GM12891 (cell line): ENCODE results near the gene PINLYP. TPM values are rescaled to one million over a fixed set of nuclear protein-coding genes. Genes with fewer than 3 reads are reported as not detected.

ENCODE experiments used
- DNase-seq: peaks from one replicate; pipeline ENCODE4 v3.0.0; 2011; ENCODE audit warnings: low spot score; ENCODE audit not compliant: insufficient read length
- FAIRE-seq: peaks from 2 replicates; lab custom pipeline; 2011; peaks lifted over from hg19 to GRCh38; lab: Jason Lieb, UNC
- PAX5 ChIP-seq: IDR thresholded peaks from 2 replicates; pipeline ENCODE4 v1.6.1; 2011; ENCODE audit warnings: low read length, moderate library complexity, mild to moderate bottlenecking; ENCODE audit not compliant: insufficient read depth, severe bottlenecking
- POLR2A ChIP-seq: IDR thresholded peaks from 2 replicates; pipeline ENCODE4 v1.6.1; 2011; ENCODE audit warnings: low read depth, low read length, control low read depth
- POLR2AphosphoS5 ChIP-seq: IDR thresholded peaks from 2 replicates; pipeline ENCODE4 v1.6.1; 2011; ENCODE audit warnings: low read depth, low read length, control low read depth
- POU2F2 ChIP-seq: IDR thresholded peaks from 2 replicates; pipeline ENCODE4 v1.6.1; 2011; ENCODE audit warnings: low read depth, mild to moderate bottlenecking, control low read depth, low read length, moderate library complexity
- SPI1 ChIP-seq: IDR thresholded peaks from 2 replicates; pipeline ENCODE4 v1.6.1; 2011; ENCODE audit warnings: low read depth, low read length, control low read depth
- TAF1 ChIP-seq: IDR thresholded peaks from 2 replicates; pipeline ENCODE4 v1.6.1; 2011; ENCODE audit warnings: low read depth, low read length, control low read depth
- polyA plus RNA-seq: library from polyadenylated mRNA; unstranded; fragments of >200 nt; gene quantifications from one replicate; pipeline ENCODE4 v1.2.1, GENCODE V29; 2012; ENCODE audit warnings: low read depth, missing spikeins, inconsistent platforms; ENCODE audit not compliant: missing spikeins

PINLYP gene
- 12.7 TPM for polyA plus RNA-seq

GRCh38 chr19:43575156-43575950 lies at the start of gene PINLYP, which contains the start of gene XRCC1:
PINLYP (plus strand) TSS chr19:43575801; CDS start chr19:43577192, 1,391 bp downstream.
XRCC1 (minus strand) TSS chr19:43575527; CDS start chr19:43575458, 69 bp downstream.
- peak; percentile 97 for DNase-seq
- TF ChIP-seq POLR2A (no peak), TAF1 (no peak), POLR2AphosphoS5 (no peak), POU2F2 (no peak), SPI1 (no peak), PAX5 (no peak)
- FAIRE-seq = peak; percentile 100

- DNase-seq = no peak
- FAIRE-seq = peak; percentile 20
Observed at GRCh38 chr19:43525836-43526771, 49.5 kb upstream of the PINLYP start.

GRCh38 chr19:43526884-43527859 lies 48.4 kb upstream of the PINLYP start, which contains the start of gene ETHE1:
ETHE1 (minus strand) TSS chr19:43527201; CDS start chr19:43527177, 24 bp downstream.
- TF ChIP-seq POLR2A (peak; percentile 73), POLR2AphosphoS5 (peak; percentile 62; the same call in 1 of the 2 replicates), PAX5 (no peak), TAF1 (0 out of 2 replicates have a peak, but pooled peaks have one; percentile 51)
- DNase-seq = peak; percentile 76
- peak; percentile 85 for FAIRE-seq

More at GRCh38 chr19:43525836-43526771, 49.5 kb upstream of the PINLYP start:
- TF ChIP-seq POLR2AphosphoS5 = no peak
- no peak for TF ChIP-seq PAX5
- no peak for TF ChIP-seq POU2F2
- no peak for TF ChIP-seq TAF1
- TF ChIP-seq SPI1 = no peak
- no peak for TF ChIP-seq POLR2A

GRCh38 chr19:43527860-43528622 lies 47.6 kb upstream of the PINLYP start:
- TF ChIP-seq POLR2A (no peak), PAX5 (no peak)
- DNase-seq (no peak), FAIRE-seq (no peak)

- TF ChIP-seq POLR2AphosphoS5 = no peak
- no peak for TF ChIP-seq POLR2A
- TF ChIP-seq POU2F2 = no peak
- TF ChIP-seq SPI1 = no peak
- TF ChIP-seq TAF1 = no peak; the same call in 1 of the 2 replicates
- no peak for TF ChIP-seq PAX5
- peak; percentile 13 for FAIRE-seq
- no peak for DNase-seq
Observed at GRCh38 chr19:43532571-43532961, 43.0 kb upstream of the PINLYP start.

- FAIRE-seq = peak; percentile 99
- peak; percentile 82 for DNase-seq
- TF ChIP-seq TAF1 = no peak
- TF ChIP-seq SPI1 = no peak
- no peak for TF ChIP-seq POLR2A
- TF ChIP-seq POLR2AphosphoS5 = 0 out of 2 replicates have a peak, but pooled peaks have one; percentile 19
Observed at GRCh38 chr19:43532962-43533545, 42.5 kb upstream of the PINLYP start, which contains the start of gene ZNF575. ZNF575 (plus strand) TSS chr19:43533188; CDS start chr19:43534423, 1,235 bp downstream.

GRCh38 chr19:43533546-43534304 lies 41.9 kb upstream of the PINLYP start:
- FAIRE-seq = no peak
- DNase-seq = peak; percentile 90
- TF ChIP-seq POU2F2 (peak; percentile 80; the same call in 1 of the 2 replicates), POLR2AphosphoS5 (no peak)
